ENCODE measurements around the gene PPHLN1.

Gene PPHLN1

DNA sequence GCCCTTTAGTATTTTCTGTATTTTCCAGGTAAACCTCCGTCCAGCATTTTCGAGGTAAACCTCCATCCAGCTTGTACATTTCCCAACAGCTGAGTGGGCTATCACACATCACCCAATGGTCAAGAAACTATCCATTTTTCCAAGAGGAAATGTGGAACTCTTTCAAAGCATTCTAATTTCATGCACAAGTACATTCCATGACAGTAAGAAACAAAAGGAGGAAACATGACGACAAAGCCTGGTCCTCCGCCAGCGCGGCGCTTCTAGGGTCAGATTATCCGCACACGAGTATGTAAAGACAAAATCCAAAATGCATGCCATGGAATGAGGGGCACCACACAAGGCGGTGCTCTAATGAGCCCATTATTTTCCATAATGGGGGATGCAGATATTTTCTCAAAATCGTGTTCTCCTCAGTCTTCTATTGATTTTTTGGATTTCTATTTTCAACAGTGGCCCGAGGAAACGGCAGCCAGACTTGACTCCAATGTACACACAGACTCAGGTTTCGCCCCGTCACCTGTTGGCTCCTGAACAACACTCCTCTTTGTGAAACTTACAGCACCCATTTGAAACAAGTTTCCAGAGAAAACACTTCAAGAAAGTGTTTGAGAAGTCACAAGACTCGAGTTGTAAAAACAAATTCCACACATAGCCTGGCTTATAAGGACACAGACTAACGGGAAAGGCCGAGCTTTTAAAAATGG, 156.2 kb downstream of the PPHLN1 start:
- no peak for DNase-seq (ENCODE audit: low read depth in 3 of 3)

DNA sequence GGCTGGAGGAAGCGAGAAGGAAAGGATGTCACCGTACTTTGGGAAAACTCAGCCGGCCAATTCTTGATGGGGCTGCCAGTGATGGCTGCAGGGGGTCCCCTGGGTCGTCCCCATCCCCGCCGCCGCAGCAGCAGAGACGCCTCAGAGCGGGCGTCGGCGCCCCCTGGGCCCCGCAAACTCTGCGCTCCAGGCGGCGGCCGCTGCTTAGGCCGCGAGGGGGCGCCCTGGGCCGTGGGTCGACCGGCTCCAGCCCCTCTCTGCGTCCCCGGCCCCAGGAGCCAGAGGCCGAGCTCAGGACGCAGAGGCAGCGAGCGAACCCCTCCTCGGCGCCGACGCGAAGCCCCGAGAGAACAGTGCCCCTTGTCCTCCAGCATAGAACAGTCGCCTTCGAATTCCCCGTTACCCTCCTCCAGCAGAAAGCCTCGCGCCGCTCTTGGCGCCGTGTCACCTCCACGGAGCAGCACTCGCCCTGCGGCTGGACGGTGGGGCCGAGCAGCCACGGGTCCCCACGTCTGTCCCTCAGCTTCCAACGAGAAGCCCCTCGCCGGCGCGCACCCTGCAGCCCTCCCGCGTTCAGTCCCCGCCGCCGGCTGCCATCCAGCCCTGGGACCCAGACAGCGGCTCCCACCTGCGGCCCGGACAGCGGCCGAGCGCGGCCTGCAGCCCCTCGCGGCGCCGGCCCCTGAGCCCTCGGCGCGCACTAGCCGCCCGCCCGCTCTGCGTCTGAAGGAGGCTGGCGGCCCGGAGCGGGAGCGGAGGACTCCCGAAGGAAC, 157.0 kb downstream of the PPHLN1 start:
- DNase-seq (ENCODE audit: low read depth in 3 of 3), result peak in 1 of 3 experiments; percentile 33

DNA sequence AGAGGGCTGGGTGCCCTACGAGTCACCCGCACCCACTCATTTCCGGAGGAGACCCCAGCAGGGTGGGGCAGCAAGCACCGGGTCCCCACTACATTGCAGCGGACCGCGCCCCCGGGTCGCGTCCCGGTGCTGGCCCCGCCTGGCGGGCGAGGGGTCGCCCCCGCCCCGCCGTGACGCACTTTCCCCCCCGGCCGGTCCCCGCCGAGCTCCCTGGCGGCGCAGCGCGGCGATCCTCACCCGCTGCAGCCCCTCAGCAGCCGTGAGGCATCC, 157.5 kb downstream of the PPHLN1 start:
- peak in 1 of 3 experiments; percentile 9 for DNase-seq (ENCODE audit: low read depth in 3 of 3)

DNA sequence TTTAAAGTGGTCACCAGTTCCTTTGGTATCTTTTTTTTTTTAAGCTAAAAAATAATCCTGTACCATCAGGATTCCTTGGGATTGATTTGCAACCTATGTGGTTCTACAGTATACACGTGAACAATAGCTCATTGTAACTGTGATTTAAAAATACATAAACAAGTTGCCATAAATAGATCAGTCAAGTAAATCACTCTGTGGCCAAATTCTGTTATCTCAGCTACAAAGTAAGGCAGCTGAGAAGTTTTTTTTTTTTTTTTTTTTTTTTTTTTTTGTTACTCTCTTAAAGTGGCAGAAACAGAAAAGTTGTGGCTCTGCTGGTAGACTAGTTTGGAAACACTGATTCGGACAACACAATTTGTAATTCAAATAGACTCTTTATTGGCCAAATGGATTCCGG, 159.0 kb downstream of the PPHLN1 start:
- DNase-seq (ENCODE audit: low read depth in 3 of 3), result no peak

DNA sequence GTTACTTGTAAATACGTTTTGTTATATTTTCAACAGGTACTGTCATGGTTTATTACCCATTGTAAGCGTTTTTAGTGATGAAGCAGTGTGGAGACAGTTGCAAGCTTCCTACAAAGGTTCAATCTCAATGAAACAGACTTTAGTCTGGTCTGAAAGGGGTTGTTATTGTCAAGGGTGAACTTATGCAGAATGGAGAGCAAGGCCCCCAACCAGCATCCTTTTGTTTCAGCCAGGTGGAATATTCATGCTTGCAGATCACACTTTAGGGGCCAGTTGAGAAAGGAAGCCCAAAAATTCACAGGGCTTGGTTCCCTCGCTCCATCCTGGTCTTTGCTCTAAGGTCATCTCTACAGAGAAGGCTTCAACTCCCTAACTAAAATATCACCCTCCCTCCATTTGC, 159.9 kb downstream of the PPHLN1 start:
- no peak for DNase-seq (ENCODE audit: low read depth in 3 of 3)

DNA sequence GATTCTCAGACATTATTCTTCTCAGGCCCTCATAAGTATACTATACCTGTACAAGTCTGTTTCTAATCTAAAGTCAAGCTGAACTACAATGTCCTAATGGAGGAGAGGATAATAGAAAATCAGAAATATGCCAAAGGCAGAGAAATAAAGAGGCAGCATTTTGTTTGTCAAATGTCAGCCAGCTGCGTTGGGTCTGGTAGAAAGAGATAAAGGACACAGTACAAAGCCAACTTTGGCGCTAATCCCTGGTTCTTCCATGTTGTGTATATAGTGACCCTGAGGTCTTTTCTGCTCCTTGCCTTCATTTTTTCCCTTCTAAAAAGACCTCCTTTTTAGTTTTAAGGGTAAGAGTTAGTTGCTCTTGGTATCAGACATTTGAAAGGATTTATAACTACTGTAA, 160.4 kb downstream of the PPHLN1 start:
- DNase-seq (ENCODE audit: low read depth in 3 of 3), result no peak

DNA sequence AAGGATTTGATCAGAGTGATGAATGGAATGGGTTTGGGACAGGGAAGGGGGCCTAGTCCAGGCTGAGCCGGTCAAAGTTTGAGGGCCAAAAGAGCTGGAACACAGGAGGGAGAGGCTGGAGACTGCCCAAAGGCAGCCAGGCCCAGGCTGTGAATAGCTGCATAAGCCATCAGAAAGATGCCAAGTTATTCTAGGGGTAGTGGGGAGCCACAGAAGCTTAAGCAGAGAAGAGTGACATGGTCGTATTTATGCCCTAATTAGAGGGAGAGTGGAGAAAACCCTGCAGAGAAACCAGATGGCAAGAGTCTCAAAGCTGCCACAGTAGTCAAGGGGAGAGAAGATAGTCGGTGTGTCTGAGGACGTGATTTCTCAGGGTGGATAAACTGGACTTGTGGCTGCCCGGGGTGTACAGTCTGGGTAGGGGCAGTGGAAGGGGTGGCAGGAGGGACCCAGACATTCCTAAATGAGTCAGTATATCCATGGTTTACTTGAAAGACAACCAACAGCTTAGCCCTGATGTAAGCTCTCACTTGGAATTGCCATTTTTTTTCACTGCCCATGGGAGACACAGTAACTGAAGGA, 164.4 kb downstream of the PPHLN1 start:
- DNase-seq (ENCODE audit: low read depth in 3 of 3), result no peak

Data from stimulated activated CD4-positive, alpha-beta T cell treated with anti-CD3 and anti-CD28 coated beads, TNF-alpha, amount 100 ng/mL, for 4 hours (primary cell).